Colonic mucosa (tissue), 4 donors: ENCODE measurements around the gene ZNF641. TPM values are rescaled to one million over a fixed set of nuclear protein-coding genes. Genes with fewer than 3 reads are reported as not detected.
A peak's percentile ranks its signal among the peaks of the same experiment; 100 is the strongest.

Source experiments
- DNase-seq: peaks from one replicate; pipeline ENCODE4 v3.0.0-alpha.2; 2020
- H3K27ac ChIP-seq: fragments of 200-600 bp; one replicate; pipeline ENCODE4 v1.8.0; 2021
- H3K27me3 ChIP-seq: fragments of 200-600 bp; one replicate; pipeline ENCODE4 v1.8.0; 2021
- H3K36me3 ChIP-seq: fragments of 200-600 bp; one replicate; pipeline ENCODE4 v1.8.0; 2021
- H3K4me1 ChIP-seq: fragments of 200-600 bp; one replicate; pipeline ENCODE4 v1.8.0; 2021; ENCODE audit warnings: mild to moderate bottlenecking
- H3K4me3 ChIP-seq: fragments of 200-600 bp; one replicate; pipeline ENCODE4 v1.8.0; 2021
- H3K9ac ChIP-seq, 2 donors: one replicate each; pipeline ENCODE4 v1.7.0; 2013; ENCODE audit warnings: control low read depth in 2 of 2, low read depth in 2 of 2, low read length in 2 of 2
- H3K9me3 ChIP-seq: fragments of 200-600 bp; one replicate; pipeline ENCODE4 v1.8.0; 2021
- intact Hi-C: fragments of 100-400 bp; cut with DNase I; formaldehyde crosslinking; loops from one replicate; pipeline ENCODE4 v1.14.1; 2022
- total RNA-seq, 2 donors: library from RNA; stranded (reverse); fragmentation: NEBNext Ultra II Directional in 1 of 2; extraction: Animal tissue kit (Norgen Biotek cat#: 25700) in 1 of 2; gene quantifications; one replicate each; pipeline ENCODE4 v1.2.1, GENCODE V29; 2021
- TF ChIP-seq, protein P1 (sequence below): fragments of 200-600 bp; IDR thresholded peaks from one replicate; pipeline ENCODE4 v1.8.0; 2022; ENCODE audit warnings: antibody characterized with exemption, mild to moderate bottlenecking
- donor health status: healthy.
- donor health status: DM: no; HTN: no; CAD: no.
- donor health status: DM: no; HTN: no; CAD: no.

Gene ZNF641
- 1 to 10 TPM; 7.4 TPM for total RNA-seq

DNA sequence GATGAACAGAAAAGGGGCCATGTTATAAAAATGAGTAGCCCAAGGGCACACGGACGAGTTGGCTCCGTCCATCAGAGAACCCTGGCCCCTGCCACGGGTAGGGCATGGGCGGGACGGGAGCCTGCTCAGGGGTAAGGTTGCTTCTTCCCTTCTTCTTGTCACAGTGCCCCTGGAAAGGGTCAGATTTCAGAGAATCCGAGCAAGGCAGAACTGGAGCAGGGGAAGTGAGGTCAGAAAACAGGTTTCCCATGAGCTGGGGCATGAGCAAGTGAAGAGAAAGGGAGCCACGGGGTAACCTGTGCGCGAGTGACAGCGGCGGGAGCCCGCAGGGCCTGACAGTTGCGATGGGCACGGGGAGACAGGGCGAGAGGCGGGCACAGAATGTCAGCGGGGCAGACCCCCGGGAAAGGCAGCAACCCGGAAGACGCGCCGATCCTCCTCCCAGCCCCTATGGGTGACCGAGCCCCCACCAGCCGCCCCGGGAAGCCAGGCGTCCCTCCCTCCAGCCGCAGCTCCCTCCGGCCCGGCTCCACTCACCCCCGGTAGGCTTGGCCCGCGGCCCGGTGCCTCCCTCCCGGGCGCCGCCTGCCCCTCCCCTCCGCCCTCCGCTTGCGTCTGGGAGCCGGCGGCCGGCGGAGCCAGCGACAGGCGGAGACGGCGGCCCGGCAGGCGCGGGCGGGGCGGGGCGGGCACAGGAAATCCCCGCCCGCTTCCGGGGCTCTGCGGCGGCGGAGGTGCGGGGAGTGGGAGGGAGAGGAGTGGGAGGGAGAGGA, at the start of gene ZNF641:
Gene ZNF641, minus strand, starts transcription at position 671 of the 773 bp plus-strand sequence. CDS start 2,829 bp downstream, outside the sequence.
- no peaks in the 10 kb centered on the region for H3K27me3 ChIP-seq
- peak; percentile 84 for DNase-seq
- peaks cover 4% of the 10 kb centered on the region for H3K4me1 ChIP-seq
- H3K9me3 ChIP-seq: no peaks in the 10 kb centered on the region
- peak within 1 kb of the TSS; percentile 86 for H3K4me3 ChIP-seq
- peak within 1 kb of the TSS; percentile 84 for H3K27ac ChIP-seq
- TF ChIP-seq, protein P1, sequence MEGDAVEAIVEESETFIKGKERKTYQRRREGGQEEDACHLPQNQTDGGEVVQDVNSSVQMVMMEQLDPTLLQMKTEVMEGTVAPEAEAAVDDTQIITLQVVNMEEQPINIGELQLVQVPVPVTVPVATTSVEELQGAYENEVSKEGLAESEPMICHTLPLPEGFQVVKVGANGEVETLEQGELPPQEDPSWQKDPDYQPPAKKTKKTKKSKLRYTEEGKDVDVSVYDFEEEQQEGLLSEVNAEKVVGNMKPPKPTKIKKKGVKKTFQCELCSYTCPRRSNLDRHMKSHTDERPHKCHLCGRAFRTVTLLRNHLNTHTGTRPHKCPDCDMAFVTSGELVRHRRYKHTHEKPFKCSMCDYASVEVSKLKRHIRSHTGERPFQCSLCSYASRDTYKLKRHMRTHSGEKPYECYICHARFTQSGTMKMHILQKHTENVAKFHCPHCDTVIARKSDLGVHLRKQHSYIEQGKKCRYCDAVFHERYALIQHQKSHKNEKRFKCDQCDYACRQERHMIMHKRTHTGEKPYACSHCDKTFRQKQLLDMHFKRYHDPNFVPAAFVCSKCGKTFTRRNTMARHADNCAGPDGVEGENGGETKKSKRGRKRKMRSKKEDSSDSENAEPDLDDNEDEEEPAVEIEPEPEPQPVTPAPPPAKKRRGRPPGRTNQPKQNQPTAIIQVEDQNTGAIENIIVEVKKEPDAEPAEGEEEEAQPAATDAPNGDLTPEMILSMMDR: no peak
- intact Hi-C loops: no loop called here
- H3K9ac ChIP-seq: peak within 1 kb of the TSS; percentile 79 to 96
- H3K36me3 ChIP-seq: no peaks in the 10 kb centered on the region

DNA sequence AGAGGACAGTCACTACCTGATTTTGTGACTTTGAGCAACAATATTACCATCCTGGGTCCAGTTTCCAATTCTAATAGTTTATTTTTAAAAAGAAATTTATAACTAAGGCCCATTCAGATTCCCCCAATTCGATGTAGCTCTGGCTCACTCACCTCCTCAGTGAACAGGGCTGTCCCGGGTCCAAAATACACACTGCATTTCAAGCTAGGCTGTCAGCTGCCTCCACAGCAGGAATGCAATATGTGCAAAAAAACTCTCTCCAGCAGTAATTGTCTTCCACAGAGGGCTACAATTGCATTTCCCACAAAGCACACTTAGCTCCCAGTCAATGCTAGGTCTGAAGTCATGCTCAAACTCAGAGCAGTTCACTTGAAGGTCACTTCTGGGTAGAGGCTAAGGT, 39.3 kb upstream of the ZNF641 start:
- no peaks in the 10 kb centered on the region for H3K4me1 ChIP-seq
- no peaks in the 10 kb centered on the region for H3K9me3 ChIP-seq
- no peak overlapping the region for H3K27ac ChIP-seq
- intact Hi-C loops: no loop called here
- DNase-seq: no peak
- no peak overlapping the region for H3K4me3 ChIP-seq
- H3K9ac ChIP-seq: no peak overlapping the region
- H3K36me3 ChIP-seq: no peaks in the 10 kb centered on the region
- TF ChIP-seq, protein P1: no peak
- H3K27me3 ChIP-seq: no peaks in the 10 kb centered on the region

DNA sequence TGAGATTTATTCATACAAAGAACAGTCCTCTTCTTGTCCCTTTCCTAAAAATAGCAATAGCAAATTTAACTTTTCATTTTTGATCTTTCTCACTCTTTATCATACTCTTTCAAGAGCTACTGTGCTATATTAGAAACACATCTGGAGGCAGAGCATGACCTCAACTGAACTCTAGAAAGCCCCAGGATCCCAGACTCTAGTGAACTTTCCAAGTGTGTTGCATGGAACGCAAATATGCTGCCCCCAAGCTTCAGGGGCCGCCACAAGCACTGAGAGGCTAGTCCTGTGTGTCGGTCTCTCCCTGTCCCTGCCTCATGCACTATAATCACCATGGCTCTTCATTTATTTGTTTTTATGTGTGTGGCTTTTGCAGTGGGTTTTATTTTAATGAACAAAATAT, 38.7 kb upstream of the ZNF641 start:
- Histone ChIP-seq H3K36me3 (no peaks in the 10 kb centered on the region), H3K4me3 (no peak overlapping the region), H3K9ac (no peak overlapping the region), H3K9me3 (no peaks in the 10 kb centered on the region), H3K4me1 (no peaks in the 10 kb centered on the region), H3K27ac (no peak overlapping the region), H3K27me3 (no peaks in the 10 kb centered on the region)
- TF ChIP-seq, protein P1: no peak
- no peak for DNase-seq
- intact Hi-C loops: no loop called here

DNA sequence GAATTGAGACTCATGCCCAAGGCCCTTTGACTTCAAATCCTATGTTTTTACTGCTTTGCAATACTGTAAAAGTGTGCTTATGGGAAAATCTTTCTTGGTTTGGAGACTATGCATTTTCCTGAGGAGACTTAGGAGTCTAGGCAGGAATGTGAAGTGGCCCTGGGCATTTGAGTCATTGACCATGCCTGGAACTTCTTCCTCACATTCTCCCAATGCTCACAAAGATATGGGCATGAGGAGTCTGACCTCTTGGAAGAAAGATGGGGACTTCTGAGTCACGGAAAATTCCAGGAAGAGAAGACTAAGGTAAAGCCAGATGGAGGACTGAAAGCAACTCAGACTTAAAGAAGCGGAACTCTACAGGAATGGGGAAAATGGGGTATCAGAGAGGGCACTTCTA, 38.2 kb upstream of the ZNF641 start:
- H3K27me3 ChIP-seq: no peaks in the 10 kb centered on the region
- intact Hi-C loops: no loop called here
- no peak overlapping the region for H3K4me3 ChIP-seq
- no peaks in the 10 kb centered on the region for H3K36me3 ChIP-seq
- TF ChIP-seq, protein P1: no peak
- H3K9ac ChIP-seq: no peak overlapping the region
- no peaks in the 10 kb centered on the region for H3K4me1 ChIP-seq
- no peak overlapping the region for H3K27ac ChIP-seq
- DNase-seq: no peak
- no peaks in the 10 kb centered on the region for H3K9me3 ChIP-seq

DNA sequence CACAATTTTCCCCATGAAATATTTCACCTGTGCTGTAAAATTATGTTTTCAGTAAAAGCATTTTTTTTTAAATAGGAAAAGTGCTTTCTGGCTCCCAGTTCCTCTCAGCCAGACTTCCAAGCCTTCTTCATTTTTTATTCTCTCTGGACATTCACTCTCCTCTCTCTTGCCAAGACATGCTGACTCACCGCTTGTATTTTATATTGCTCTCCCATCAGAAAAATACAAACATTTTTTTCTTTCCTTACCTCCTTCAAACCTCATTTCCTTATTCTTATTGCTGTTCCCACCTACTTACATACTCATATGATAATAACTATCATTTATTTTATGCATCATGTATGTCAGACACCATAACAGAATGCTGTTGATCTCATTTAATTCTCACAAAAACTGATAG, 37.7 kb upstream of the ZNF641 start:
- H3K4me3 ChIP-seq: no peak overlapping the region
- no peak overlapping the region for H3K27ac ChIP-seq
- H3K27me3 ChIP-seq: no peaks in the 10 kb centered on the region
- no peak for DNase-seq
- H3K9ac ChIP-seq: no peak overlapping the region
- no peaks in the 10 kb centered on the region for H3K36me3 ChIP-seq
- intact Hi-C loops: no loop called here
- H3K9me3 ChIP-seq: no peaks in the 10 kb centered on the region
- no peaks in the 10 kb centered on the region for H3K4me1 ChIP-seq
- TF ChIP-seq, protein P1: no peak
